Fibroblast of lung (primary cell): ENCODE measurements around the gene TESK2. TPM values are rescaled to one million over a fixed set of nuclear protein-coding genes. Genes with fewer than 3 reads are reported as not detected.

Experiments used
- DNase-seq, 2 donors: peaks; one replicate each; pipeline versions ENCODE4 v3.0.0 to v3.0.0-alpha.2; 2010; ENCODE audit warnings: low read depth in 2 of 2
- H2AFZ ChIP-seq: 2 replicates; pipeline ENCODE4 v1.5.1; 2012; ENCODE audit warnings: low read length, control low read depth, inconsistent platforms
- H3K27ac ChIP-seq: 2 replicates; pipeline ENCODE4 v1.5.1; 2011; ENCODE audit warnings: low read length, control low read depth; ENCODE audit not compliant: insufficient read depth
- H3K27me3 ChIP-seq: 2 replicates; pipeline ENCODE4 v1.5.1; 2011; ENCODE audit warnings: mild to moderate bottlenecking, low read length; ENCODE audit not compliant: control insufficient read depth, insufficient read depth
- H3K36me3 ChIP-seq: 2 replicates; pipeline ENCODE4 v1.5.1; 2011; ENCODE audit warnings: low read length; ENCODE audit not compliant: control insufficient read depth, insufficient read depth
- H3K4me1 ChIP-seq: 2 replicates; pipeline ENCODE4 v1.5.1; 2011; ENCODE audit warnings: low read length; ENCODE audit not compliant: control insufficient read depth, insufficient read depth; ENCODE audit errors: extremely low read depth
- H3K4me2 ChIP-seq: 2 replicates; pipeline ENCODE4 v1.5.1; 2011; ENCODE audit warnings: low read length, control low read depth; ENCODE audit not compliant: insufficient read depth; ENCODE audit errors: extremely low read depth
- H3K4me3 ChIP-seq, 4 experiments: fragments of 200-600 bp in 1 of 4; sonication (generic) in 1 of 4; replicated peaks in 1 of 4; 2 replicates each; pipeline ENCODE4 v1.5.1; 2011 to 2016; ENCODE audit warnings: low read length in 4 of 4, low read depth in 3 of 4, mild to moderate bottlenecking in 3 of 4, control low read depth in 2 of 4, inconsistent platforms in 1 of 4, mixed read lengths in 1 of 4; ENCODE audit not compliant: insufficient read depth in 1 of 4; ENCODE audit errors: control extremely low read depth in 1 of 4
- H3K79me2 ChIP-seq: 2 replicates; pipeline ENCODE4 v1.5.1; 2012; ENCODE audit warnings: mild to moderate bottlenecking, low read length, inconsistent platforms; ENCODE audit not compliant: control insufficient read depth, insufficient read depth
- H3K9ac ChIP-seq: 2 replicates; pipeline ENCODE4 v1.5.1; 2011; ENCODE audit warnings: mild to moderate bottlenecking, low read length, control low read depth; ENCODE audit not compliant: insufficient read depth
- H3K9me3 ChIP-seq: 2 replicates; pipeline ENCODE4 v1.5.1; 2012; ENCODE audit warnings: low read depth, low read length; ENCODE audit not compliant: control insufficient read depth, insufficient read depth
- H4K20me1 ChIP-seq: 2 replicates; pipeline ENCODE4 v1.5.1; 2011; ENCODE audit warnings: low read length; ENCODE audit not compliant: control insufficient read depth, insufficient read depth; ENCODE audit errors: extremely low read depth
- CTCF ChIP-seq, 2 donors: IDR thresholded peaks in 1 of 2; conservative IDR thresholded peaks in 1 of 2; 1 replicate in 1 of 2; 2 replicates in 1 of 2; pipeline ENCODE4 v1.5.1; 2011 to 2012; ENCODE audit warnings: low read length in 2 of 2, control low read depth in 1 of 2, inconsistent platforms in 1 of 2, low read depth in 1 of 2, mild to moderate bottlenecking in 1 of 2
- EZH2 ChIP-seq: IDR thresholded peaks from 2 replicates; pipeline ENCODE4 v1.5.1; 2012; ENCODE audit warnings: low read length, control low read depth, mild to moderate bottlenecking; ENCODE audit errors: missing control alignments
- polyA plus RNA-seq, 2 donors: library from polyadenylated mRNA; depleted of rRNA in 1 of 2; stranded (reverse) in 1 of 2; unstranded in 1 of 2; fragments of >200 nt; gene quantifications; 2 replicates each; pipeline ENCODE4 v1.2.1, GENCODE V29; 2011 to 2012; ENCODE audit warnings: missing spikeins in 1 of 2
- total RNA-seq: library from RNA; depleted of rRNA; stranded (reverse); fragments of >200 nt; gene quantifications from 2 replicates; pipeline ENCODE4 v1.2.1, GENCODE V29; 2014

TESK2 gene
- total and polyA plus RNA-seq, 2 donors (not counting 1 experiment from before 2014, with no cell fraction given), result 1.7 to 4.3 TPM

GRCh38 chr1:45346473-45346872, 144.5 kb downstream of the TESK2 start:
- peaks cover 9% of the 10 kb centered on the region for H3K79me2 ChIP-seq
- H3K4me3 ChIP-seq, result no peak overlapping the region
- no peak for DNase-seq
- no peak overlapping the region for H2AFZ ChIP-seq
- no peak overlapping the region for H3K9ac ChIP-seq
- no peak overlapping the region for H3K27ac ChIP-seq
- H3K36me3 ChIP-seq, result peaks cover 10% of the 10 kb centered on the region
- H3K9me3 ChIP-seq, result no peaks in the 10 kb centered on the region
- no peak for TF ChIP-seq CTCF (conservative IDR thresholded peaks at IDR 0.05 in 1 of 2, IDR thresholded peaks at IDR 0.05 in 1 of 2; ENCODE audit: low read depth in 1 of 2, low read length in 2 of 2)
- no peak for TF ChIP-seq EZH2
- H4K20me1 ChIP-seq, result no peaks in the 10 kb centered on the region
- H3K27me3 ChIP-seq, result no peaks in the 10 kb centered on the region
- H3K4me1 ChIP-seq, result peaks cover 6% of the 10 kb centered on the region
- H3K4me2 ChIP-seq, result no peak overlapping the region

GRCh38 chr1:45345014-45345413, 145.9 kb downstream of the TESK2 start:
- Histone ChIP-seq H3K9ac (no peak overlapping the region), H3K4me3 (no peak overlapping the region), H3K36me3 (peaks cover 10% of the 10 kb centered on the region), H3K4me2 (no peak overlapping the region), H3K27me3 (no peaks in the 10 kb centered on the region), H3K27ac (no peak overlapping the region), H2AFZ (no peak overlapping the region), H4K20me1 (no peaks in the 10 kb centered on the region), H3K79me2 (peaks cover 18% of the 10 kb centered on the region), H3K9me3 (no peaks in the 10 kb centered on the region), H3K4me1 (peaks cover 15% of the 10 kb centered on the region)
- no peak for DNase-seq
- TF ChIP-seq EZH2 (no peak), CTCF (conservative IDR thresholded peaks at IDR 0.05 in 1 of 2, IDR thresholded peaks at IDR 0.05 in 1 of 2; ENCODE audit: low read depth in 1 of 2, low read length in 2 of 2) (no peak)

- no peak overlapping the region for H3K9ac ChIP-seq
- no peak overlapping the region for H3K4me3 ChIP-seq
- H3K4me1 ChIP-seq, result peaks cover 15% of the 10 kb centered on the region
- TF ChIP-seq CTCF (conservative IDR thresholded peaks at IDR 0.05 in 1 of 2, IDR thresholded peaks at IDR 0.05 in 1 of 2; ENCODE audit: low read depth in 1 of 2, low read length in 2 of 2) (no peak), EZH2 (no peak)
- no peaks in the 10 kb centered on the region for H4K20me1 ChIP-seq
- no peak overlapping the region for H3K4me2 ChIP-seq
- H3K27me3 ChIP-seq, result no peaks in the 10 kb centered on the region
- no peaks in the 10 kb centered on the region for H3K9me3 ChIP-seq
- DNase-seq, result no peak
- H3K36me3 ChIP-seq, result peaks cover 10% of the 10 kb centered on the region
- peaks cover 18% of the 10 kb centered on the region for H3K79me2 ChIP-seq
- no peak overlapping the region for H3K27ac ChIP-seq
- no peak overlapping the region for H2AFZ ChIP-seq
These were observed 146.5 kb downstream of the TESK2 start for GRCh38 chr1:45344499-45344898.
